HG03342 (cell line): ENCODE data around the gene MROH8.
A peak's percentile ranks its signal among the peaks of the same experiment; 100 is the strongest.
"Not testable (repeated sequence)": the region's sequence is repeated elsewhere in the genome, so short reads cannot be mapped to it uniquely, and the experiment has no call there.

Experiments
- ATAC-seq: cut with Tn5 transposase; IDR thresholded peaks from one replicate; pipeline ENCODE4 v1.9.1; 2021; ENCODE audit warnings: mild to moderate bottlenecking, moderate library complexity; ENCODE audit not compliant: unreplicated experiment

The MROH8 gene

GRCh38 chr20:37095599-37096414 lies 83.5 kb downstream of the MROH8 start, which contains the start of gene RBL1:
Gene RBL1 (minus strand): TSS chr20:37095997. CDS start chr20:37095928, 69 bp downstream.
- peak; percentile 64 for ATAC-seq

- peak; percentile 22 for ATAC-seq
Measured at GRCh38 chr20:37095108-37095598, 84.2 kb downstream of the MROH8 start.

- no peak for ATAC-seq
Measured at GRCh38 chr20:37090407-37090806, 88.9 kb downstream of the MROH8 start.

GRCh38 chr20:37081717-37082289 lies 97.5 kb downstream of the MROH8 start:
- ATAC-seq, result no peak

- no peak for ATAC-seq
Measured at GRCh38 chr20:37077009-37077408, 102.3 kb downstream of the MROH8 start.

GRCh38 chr20:37075932-37076685 lies 103.2 kb downstream of the MROH8 start:
- ATAC-seq, result no peak

GRCh38 chr20:37072293-37073196 lies 106.8 kb downstream of the MROH8 start:
- no peak for ATAC-seq

GRCh38 chr20:37071481-37071911 lies 107.9 kb downstream of the MROH8 start:
- ATAC-seq, result peak; percentile 49

GRCh38 chr20:37069563-37069962 lies 109.8 kb downstream of the MROH8 start:
- not testable (repeated sequence) for ATAC-seq

GRCh38 chr20:37066168-37066567 lies 113.2 kb downstream of the MROH8 start:
- ATAC-seq, result no peak

- no peak for ATAC-seq
Measured at GRCh38 chr20:37055276-37055675, 124.1 kb downstream of the MROH8 start.

- ATAC-seq, result no peak
Measured at GRCh38 chr20:37053230-37053950, 126.0 kb downstream of the MROH8 start.
